Activated T-helper 1 cell treated with anti-CD3 and anti-CD28 coated beads, Interleukin-12 subunit alpha, Interleukin-12 subunit beta, Interleukin-2, Interleukin-4 antibody, amounts not matched to agents 30 ng/mL and 10 ng/mL and 1 ng/mL, durations not matched to agents 14 hours and 24 hours and 36 hours (primary cell): ENCODE results near the gene IQGAP3. TPM values are rescaled to one million over a fixed set of nuclear protein-coding genes. Genes with fewer than 3 reads are reported as not detected.

Experiments
- DNase-seq: peaks from one replicate; pipeline ENCODE4 v3.0.0; 2021; ENCODE audit warnings: low spot score
- H3K27ac Mint-ChIP-seq: one replicate; pipeline ENCODE4 v1.8.0; 2021; ENCODE audit warnings: mild to moderate bottlenecking, mixed read lengths
- H3K27me3 Mint-ChIP-seq: one replicate; pipeline ENCODE4 v1.8.0; 2022; ENCODE audit warnings: mild to moderate bottlenecking, moderate library complexity, mixed read lengths; ENCODE audit not compliant: insufficient read depth
- H3K36me3 Mint-ChIP-seq: one replicate; pipeline ENCODE4 v1.8.0; 2021; ENCODE audit warnings: low read depth, mixed read lengths
- H3K4me1 Mint-ChIP-seq: one replicate; pipeline ENCODE4 v1.8.0; 2021; ENCODE audit warnings: low read depth, mixed read lengths
- H3K4me3 Mint-ChIP-seq: one replicate; pipeline ENCODE4 v1.8.0; 2021; ENCODE audit warnings: mild to moderate bottlenecking, moderate library complexity, mixed read lengths
- H3K9me3 Mint-ChIP-seq: one replicate; pipeline ENCODE4 v1.8.0; 2021; ENCODE audit warnings: mixed read lengths
- intact Hi-C: fragments of 100-400 bp; cut with micrococcal nuclease; formaldehyde crosslinking; loops from one replicate; pipeline ENCODE4 v1.15.1; 2024
- total RNA-seq: library from RNA; stranded (reverse); gene quantifications from 2 replicates; pipeline ENCODE4 v1.2.3, GENCODE V29; 2022

The IQGAP3 gene
- total RNA-seq, 1 donor from 2014 or later: 11.2 TPM

DNA sequence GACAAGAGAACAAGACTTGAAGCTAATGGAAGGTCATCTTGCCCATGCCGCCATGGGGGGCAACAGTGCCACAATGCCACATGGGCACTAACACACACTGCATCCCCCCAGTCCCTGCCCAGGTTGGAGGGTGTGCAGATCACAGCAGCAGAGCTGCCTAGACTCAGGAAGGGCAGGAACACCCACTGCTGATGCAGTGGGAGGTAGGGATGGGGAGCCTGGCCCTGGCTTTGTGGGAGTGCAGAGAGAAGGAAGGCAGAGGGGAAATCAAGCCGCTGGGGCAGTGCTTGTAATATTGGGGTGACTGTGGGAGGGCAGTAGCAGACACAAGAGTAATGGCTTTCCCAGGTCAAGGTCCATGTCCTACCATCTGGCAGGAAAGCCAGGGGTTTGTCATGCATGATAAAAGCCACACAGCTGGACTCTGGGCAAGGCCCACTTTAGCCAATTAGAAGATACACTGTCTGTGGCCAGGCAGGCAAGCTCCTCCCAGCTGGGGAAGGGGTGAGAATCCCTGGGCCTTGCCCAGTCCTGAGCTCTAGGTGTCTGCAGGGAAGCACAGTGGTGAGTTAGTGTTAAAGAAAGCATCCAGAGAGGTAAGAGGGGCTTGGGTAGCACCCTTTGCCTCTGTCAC, 46.4 kb downstream of the IQGAP3 start:
- DNase-seq: no peak
- Mint-ChIP-seq H3K4me3 (no peak overlapping the region), H3K36me3 (peaks cover 12% of the 10 kb centered on the region), H3K27ac (no peak overlapping the region), H3K4me1 (peaks cover 32% of the 10 kb centered on the region), H3K9me3 (no peaks in the 10 kb centered on the region), H3K27me3 (no peaks in the 10 kb centered on the region)
- intact Hi-C loops: loop anchor here (2.0 kb wide), 1 partner anchor 37 kb away; no protein-coding TSS in a partner anchor

DNA sequence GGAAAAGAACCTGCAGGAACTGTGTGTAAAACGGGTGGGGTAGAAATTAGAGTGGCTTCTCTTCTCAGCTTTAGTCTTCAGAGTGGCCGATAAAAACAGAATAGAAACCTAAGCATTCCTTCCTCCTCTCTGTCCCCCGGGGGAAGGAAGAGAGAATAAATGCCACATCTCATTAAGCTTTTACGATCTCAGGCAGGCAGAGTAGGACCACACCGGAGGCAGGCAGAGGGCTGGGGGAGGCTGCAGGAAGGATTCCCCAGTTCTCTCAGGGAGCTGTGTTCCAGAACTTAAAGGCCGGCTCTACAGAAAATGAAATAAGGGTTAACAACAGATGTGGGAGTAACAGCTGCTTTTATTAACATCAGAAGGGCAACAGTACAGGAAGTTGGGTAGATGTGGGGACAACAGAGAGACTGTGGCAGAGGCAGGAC, 47.3 kb downstream of the IQGAP3 start:
- intact Hi-C loops: loop anchor here (2.0 kb wide), 1 partner anchor 36 kb away; no protein-coding TSS in a partner anchor
- no peak overlapping the region for H3K4me3 Mint-ChIP-seq
- peak overlapping the region; percentile 46 for H3K27ac Mint-ChIP-seq
- peaks cover 32% of the 10 kb centered on the region for H3K4me1 Mint-ChIP-seq
- H3K27me3 Mint-ChIP-seq: no peaks in the 10 kb centered on the region
- H3K9me3 Mint-ChIP-seq: no peaks in the 10 kb centered on the region
- no peak for DNase-seq
- H3K36me3 Mint-ChIP-seq: peaks cover 12% of the 10 kb centered on the region

DNA sequence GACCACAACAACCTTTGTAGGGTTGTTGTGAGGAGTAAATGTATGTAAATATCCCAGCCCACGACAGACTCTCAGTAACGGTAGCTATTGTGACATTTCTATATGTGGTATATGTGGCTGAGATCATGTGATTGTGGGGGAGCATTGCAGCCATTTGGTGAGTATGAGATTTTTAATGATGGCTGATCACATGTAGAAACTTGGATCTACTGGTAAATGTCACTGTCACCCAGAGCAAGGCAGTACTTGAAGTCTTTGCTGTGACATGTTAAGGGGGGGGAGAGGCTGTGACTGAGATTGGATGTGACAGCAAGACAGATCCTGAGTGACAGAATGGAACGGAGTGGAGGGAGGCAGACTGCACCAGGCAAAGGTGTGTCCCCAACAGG, 47.9 kb downstream of the IQGAP3 start:
- no peak for DNase-seq
- peaks cover 32% of the 10 kb centered on the region for H3K4me1 Mint-ChIP-seq
- H3K27me3 Mint-ChIP-seq: no peaks in the 10 kb centered on the region
- peaks cover 12% of the 10 kb centered on the region for H3K36me3 Mint-ChIP-seq
- H3K4me3 Mint-ChIP-seq: peak overlapping the region; percentile 40
- peak overlapping the region; percentile 82 for H3K27ac Mint-ChIP-seq
- no peaks in the 10 kb centered on the region for H3K9me3 Mint-ChIP-seq
- intact Hi-C loops: loop anchor here (1.0 to 5.0 kb wide), 4 partner anchors 23 to 48 kb away; partner anchors contain the start of gene IQGAP3

DNA sequence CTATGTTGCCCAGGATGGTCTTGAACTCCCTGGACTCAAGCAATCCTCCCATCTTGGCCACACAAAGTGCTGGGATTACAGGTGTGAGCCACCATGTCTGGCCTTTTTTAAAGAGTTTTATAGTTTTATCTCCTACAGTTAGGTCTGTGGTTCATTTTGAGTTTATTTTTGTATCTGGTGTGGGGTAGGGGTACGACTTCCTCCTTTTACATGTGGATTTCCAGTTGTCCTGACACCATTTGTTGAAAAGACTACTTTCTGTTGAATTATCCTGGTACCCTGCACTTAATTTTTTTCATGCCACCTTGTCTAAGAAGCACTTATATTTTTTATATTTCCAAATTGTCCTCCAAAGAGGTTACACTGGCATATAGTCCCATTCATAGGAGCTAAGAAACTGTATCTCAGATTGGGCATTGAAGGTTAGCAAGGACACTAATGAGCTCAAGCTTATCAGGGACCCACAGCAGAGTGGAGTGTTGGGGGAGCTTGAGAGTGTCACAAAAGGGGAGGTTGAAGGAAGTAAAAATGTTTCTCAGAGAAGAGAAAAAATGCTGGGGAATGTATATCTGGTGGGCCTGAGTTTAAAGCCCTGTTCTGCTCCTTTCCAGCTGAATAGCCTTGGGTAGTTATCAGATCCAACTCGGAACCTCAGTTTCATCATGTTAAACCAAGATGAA, 48.4 kb downstream of the IQGAP3 start:
- Mint-ChIP-seq H3K4me1 (peaks cover 32% of the 10 kb centered on the region), H3K27ac (no peak overlapping the region), H3K9me3 (no peaks in the 10 kb centered on the region), H3K36me3 (peaks cover 12% of the 10 kb centered on the region), H3K4me3 (no peak overlapping the region), H3K27me3 (no peaks in the 10 kb centered on the region)
- DNase-seq: no peak
- intact Hi-C loops: loop anchor here (1.0 to 5.0 kb wide), 4 partner anchors 23 to 48 kb away; partner anchors contain the start of gene IQGAP3

DNA sequence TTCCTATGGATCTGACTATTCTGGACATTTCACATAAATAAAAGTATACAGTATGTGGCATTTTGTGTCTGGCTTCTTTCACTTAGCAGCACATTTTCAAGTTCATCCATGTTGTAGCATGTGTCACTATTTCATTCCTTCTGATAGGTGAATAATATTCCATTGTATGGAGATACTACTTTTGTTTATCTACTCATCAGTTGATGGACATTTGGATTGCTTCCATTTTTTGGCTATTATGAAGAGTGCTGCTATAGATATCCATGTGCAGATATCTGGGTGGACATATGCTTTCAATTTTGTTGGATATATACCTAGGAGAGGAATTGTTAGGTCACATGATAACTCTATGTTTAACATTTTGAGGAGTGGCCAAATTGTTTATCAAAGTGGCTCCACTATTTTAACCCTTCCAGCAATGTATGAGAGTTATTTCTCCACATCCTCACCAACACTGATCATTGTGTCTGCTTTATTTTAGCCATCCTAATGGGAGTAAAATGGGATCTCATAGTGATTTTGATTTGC, 49.9 kb downstream of the IQGAP3 start:
- DNase-seq: no peak
- no peak overlapping the region for H3K27ac Mint-ChIP-seq
- H3K36me3 Mint-ChIP-seq: peaks cover 11% of the 10 kb centered on the region
- intact Hi-C loops: loop anchor here (5.0 kb wide), 1 partner anchor 50 kb away; the partner anchor contains the start of gene IQGAP3
- no peaks in the 10 kb centered on the region for H3K27me3 Mint-ChIP-seq
- H3K4me3 Mint-ChIP-seq: no peak overlapping the region
- H3K9me3 Mint-ChIP-seq: no peaks in the 10 kb centered on the region
- peaks cover 23% of the 10 kb centered on the region for H3K4me1 Mint-ChIP-seq

DNA sequence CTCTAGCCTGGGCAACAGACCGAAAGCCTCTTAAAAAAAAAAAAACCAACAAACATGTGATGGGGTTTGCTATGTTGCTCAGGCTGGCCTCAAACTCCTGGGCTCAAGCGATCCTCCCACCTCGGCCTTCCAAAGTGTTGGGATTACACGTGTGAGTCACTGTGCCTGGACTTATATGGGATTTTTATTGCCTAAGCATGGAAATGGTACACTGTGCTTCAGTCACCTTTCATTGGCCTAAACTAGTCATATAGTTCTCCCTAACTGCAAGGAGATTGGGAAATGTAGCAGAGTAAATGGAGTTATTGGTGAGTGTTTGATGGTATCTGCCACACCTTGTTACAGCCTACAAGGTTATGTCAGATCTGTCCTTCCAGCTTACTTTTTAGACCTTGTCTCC, 54.6 kb downstream of the IQGAP3 start:
- no peak for DNase-seq
- Mint-ChIP-seq H3K27ac (no peak overlapping the region), H3K4me3 (no peak overlapping the region), H3K36me3 (no peaks in the 10 kb centered on the region), H3K27me3 (no peaks in the 10 kb centered on the region), H3K9me3 (no peaks in the 10 kb centered on the region), H3K4me1 (no peaks in the 10 kb centered on the region)
- intact Hi-C loops: no loop called here

DNA sequence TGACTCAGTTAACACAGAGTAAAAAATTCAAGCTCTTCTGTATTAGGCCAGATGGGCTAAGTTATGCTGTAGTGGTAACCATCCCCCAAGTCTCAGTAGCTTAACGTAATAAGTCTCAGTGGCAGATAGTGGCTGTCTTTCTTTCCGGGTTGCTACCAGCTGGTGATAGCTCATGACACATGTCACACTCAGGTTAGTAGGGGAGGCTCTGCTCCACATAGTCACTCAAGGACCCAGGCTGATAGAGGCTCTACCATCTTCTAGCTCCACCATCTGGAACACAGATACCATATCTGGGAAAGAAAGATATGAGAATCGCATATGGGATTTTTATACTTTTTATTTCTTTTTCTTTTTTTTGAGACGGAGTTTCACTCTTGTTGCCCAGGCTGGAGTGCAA, 55.5 kb downstream of the IQGAP3 start:
- no peak for DNase-seq
- no peaks in the 10 kb centered on the region for H3K27me3 Mint-ChIP-seq

DNA sequence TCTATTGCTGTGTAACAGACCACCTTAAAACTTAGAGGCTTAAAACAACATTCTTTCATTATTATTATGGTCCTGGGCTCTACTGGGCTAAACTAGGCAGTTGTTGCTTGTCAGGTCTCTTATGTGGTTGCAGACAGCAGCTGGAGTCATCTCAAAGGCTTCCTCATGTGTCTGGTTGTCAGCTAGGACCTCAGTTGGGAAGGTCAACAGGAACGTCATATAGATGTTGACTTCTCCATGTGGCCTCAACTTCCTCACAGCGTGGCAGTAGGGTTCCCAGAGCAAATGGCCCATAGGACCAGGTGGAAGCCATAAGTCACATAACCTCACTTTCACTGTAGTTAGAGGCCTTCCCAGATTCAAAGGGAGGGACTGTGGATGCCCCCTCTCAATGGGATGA, 56.4 kb downstream of the IQGAP3 start:
- Mint-ChIP-seq H3K36me3 (no peaks in the 10 kb centered on the region), H3K4me1 (peaks cover 5% of the 10 kb centered on the region), H3K9me3 (no peaks in the 10 kb centered on the region), H3K4me3 (no peak overlapping the region), H3K27ac (no peak overlapping the region), H3K27me3 (no peaks in the 10 kb centered on the region)
- DNase-seq: no peak
- intact Hi-C loops: no loop called here

More for the DNA sequence above, 55.5 kb downstream of the IQGAP3 start:
- Mint-ChIP-seq H3K4me3 (no peak overlapping the region), H3K36me3 (no peaks in the 10 kb centered on the region), H3K4me1 (peaks cover 2% of the 10 kb centered on the region), H3K27ac (no peak overlapping the region), H3K9me3 (no peaks in the 10 kb centered on the region)
- intact Hi-C loops: no loop called here

DNA sequence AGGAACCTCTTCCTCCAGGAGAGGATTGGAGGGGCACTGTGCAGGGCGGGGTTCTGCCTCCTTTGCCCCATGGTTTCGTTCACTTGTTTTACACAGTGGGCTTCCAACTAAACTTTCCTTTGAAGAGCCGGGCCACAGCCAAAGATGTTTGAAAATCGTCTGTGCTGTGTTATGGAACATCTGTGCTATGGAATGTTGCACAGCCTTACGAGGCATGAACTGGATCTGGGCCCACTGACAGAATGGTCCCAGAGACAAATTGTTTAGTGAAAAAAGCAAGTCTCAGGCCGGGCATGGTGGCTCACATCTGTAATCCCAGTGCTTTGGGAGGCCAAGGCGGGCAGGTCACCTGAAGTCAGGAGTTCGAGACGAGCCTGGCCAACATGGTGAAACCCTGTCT, 59.2 kb downstream of the IQGAP3 start:
- Mint-ChIP-seq H3K27ac (no peak overlapping the region), H3K4me1 (peaks cover 16% of the 10 kb centered on the region)
- intact Hi-C loops: no loop called here

DNA sequence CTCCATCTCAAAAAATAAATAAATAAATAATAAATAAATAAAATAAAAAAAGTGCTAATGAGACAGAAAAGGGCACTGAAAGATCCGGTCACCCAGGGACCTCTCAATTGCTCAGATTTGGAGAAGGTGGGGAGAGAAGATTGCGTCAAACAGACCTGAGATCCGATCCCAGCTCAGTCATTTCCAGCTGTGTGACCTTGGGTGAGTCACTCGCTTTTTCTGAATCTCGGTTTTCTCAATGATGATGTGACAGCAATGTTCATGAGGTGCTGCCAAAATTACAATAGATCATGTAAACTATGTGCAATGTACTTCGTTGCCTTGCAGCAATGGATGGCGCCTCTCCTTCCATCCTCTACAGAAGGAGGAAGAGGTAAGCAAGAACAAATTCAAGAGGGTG, 60.7 kb downstream of the IQGAP3 start:
- no peaks in the 10 kb centered on the region for H3K9me3 Mint-ChIP-seq
- intact Hi-C loops: no loop called here
- peak overlapping the region; percentile 53 for H3K27ac Mint-ChIP-seq
- H3K4me3 Mint-ChIP-seq: no peak overlapping the region
- DNase-seq: no peak
- peaks cover 26% of the 10 kb centered on the region for H3K4me1 Mint-ChIP-seq
- no peaks in the 10 kb centered on the region for H3K27me3 Mint-ChIP-seq
- H3K36me3 Mint-ChIP-seq: no peaks in the 10 kb centered on the region

More for the DNA sequence above, 59.2 kb downstream of the IQGAP3 start:
- Mint-ChIP-seq H3K9me3 (no peaks in the 10 kb centered on the region), H3K27me3 (no peaks in the 10 kb centered on the region), H3K4me3 (no peak overlapping the region), H3K36me3 (no peaks in the 10 kb centered on the region)
- no peak for DNase-seq

DNA sequence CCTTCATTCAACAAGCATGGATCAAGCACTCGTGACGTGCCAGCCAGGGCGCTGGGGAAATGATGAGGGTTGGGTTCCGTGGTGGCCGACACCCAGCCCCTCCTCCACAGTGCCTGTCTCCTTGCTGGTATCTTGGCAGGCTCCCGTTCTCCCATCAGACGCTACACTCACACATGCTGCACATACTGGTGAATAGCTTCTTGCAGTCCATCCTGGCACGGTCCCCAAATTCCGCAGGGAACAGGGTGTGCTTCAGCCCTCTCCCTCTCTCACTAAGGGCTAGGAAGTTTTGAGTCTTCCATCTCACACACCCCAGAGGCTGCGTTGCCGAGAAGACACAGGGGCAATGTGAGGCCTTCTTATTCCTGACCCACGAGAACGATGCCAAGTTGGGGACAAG, 61.7 kb downstream of the IQGAP3 start:
- no peaks in the 10 kb centered on the region for H3K36me3 Mint-ChIP-seq
- no peak for DNase-seq

DNA sequence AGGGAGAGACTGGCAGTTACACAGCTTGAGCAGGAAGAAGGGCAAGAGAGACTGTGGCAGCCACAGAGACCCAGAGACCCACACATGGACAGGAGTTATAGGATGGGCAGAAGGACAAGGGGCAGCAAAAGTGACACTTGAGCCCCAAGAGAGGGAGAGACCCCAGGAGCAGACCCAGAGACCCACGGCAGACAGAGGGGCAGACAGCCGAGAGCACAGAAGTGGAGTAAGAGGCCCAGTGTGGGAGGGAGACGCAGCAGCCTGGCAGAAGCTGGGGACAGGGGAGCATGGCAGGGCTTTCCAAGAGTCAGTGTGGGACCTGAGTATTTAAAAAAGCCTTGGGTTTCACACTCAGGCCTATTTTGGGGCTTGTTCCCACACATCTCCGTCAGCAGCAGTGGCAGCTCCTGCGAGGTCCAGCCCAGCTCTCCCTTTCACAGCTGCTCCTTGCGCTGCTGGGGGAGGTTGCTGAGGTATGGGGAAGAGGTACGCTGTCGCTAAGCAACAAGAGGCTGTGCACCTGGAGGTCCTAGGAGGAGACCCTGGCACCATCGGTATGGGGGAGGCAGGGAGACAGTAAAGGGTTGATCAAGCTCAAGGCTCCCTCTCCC, 62.8 kb downstream of the IQGAP3 start:
- DNase-seq: no peak
- H3K4me3 Mint-ChIP-seq: no peak overlapping the region
- peaks cover 45% of the 10 kb centered on the region for H3K4me1 Mint-ChIP-seq
- intact Hi-C loops: loop anchor here (5.0 to 10.0 kb wide), 3 partner anchors 63 to 655 kb away; partner anchors contain the start of genes GON4L, IQGAP3, LAMTOR2 and SYT11
- H3K9me3 Mint-ChIP-seq: no peaks in the 10 kb centered on the region
- peaks cover 1% of the 10 kb centered on the region for H3K36me3 Mint-ChIP-seq
- H3K27ac Mint-ChIP-seq: peak overlapping the region; percentile 47
- H3K27me3 Mint-ChIP-seq: no peaks in the 10 kb centered on the region

More for the DNA sequence above, 61.7 kb downstream of the IQGAP3 start:
- Mint-ChIP-seq H3K27me3 (no peaks in the 10 kb centered on the region), H3K9me3 (no peaks in the 10 kb centered on the region), H3K27ac (no peak overlapping the region), H3K4me3 (no peak overlapping the region), H3K4me1 (peaks cover 35% of the 10 kb centered on the region)
- intact Hi-C loops: no loop called here

DNA sequence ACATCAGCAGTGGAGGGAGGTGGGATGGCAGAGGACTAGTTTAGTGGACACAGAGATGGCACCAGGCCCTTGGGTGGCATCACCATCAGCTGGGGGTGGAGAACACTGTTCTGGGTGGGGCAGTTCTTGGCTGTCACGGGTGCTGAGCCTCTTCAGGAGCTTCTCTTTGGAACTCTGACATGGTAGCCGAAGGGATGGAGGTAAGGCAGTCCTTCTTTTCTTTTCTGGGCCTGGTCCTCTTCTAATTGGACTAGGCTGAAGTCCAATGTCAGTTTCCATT, 63.5 kb downstream of the IQGAP3 start:
- Mint-ChIP-seq H3K4me1 (peaks cover 51% of the 10 kb centered on the region), H3K9me3 (no peaks in the 10 kb centered on the region), H3K4me3 (no peak overlapping the region), H3K27ac (peak overlapping the region; percentile 48), H3K27me3 (no peaks in the 10 kb centered on the region), H3K36me3 (peaks cover 4% of the 10 kb centered on the region)
- intact Hi-C loops: loop anchor here (5.0 to 10.0 kb wide), 3 partner anchors 63 to 654 kb away; partner anchors contain the start of genes GON4L, IQGAP3, LAMTOR2 and SYT11
- DNase-seq: no peak
